Gastroesophageal sphincter (tissue), 4 donors: ENCODE data around the gene BYSL. TPM values are rescaled to one million over a fixed set of nuclear protein-coding genes. Genes with fewer than 3 reads are reported as not detected.

Experiments
- ATAC-seq: fragments of 150-250 bp; one replicate; pipeline ENCODE4 v1.9.1; 2016; ENCODE audit warnings: mild to moderate bottlenecking, moderate library complexity
- H3K27ac ChIP-seq, 4 donors: fragments of 200-600 bp; sonication (generic) in 3 of 4; 1 replicate in 3 of 4; 2 replicates in 1 of 4; pipeline ENCODE4 v1.5.1; 2016 to 2019
- H3K27me3 ChIP-seq: fragments of 200-600 bp; sonication (generic); one replicate; pipeline ENCODE4 v1.5.1; 2019
- H3K36me3 ChIP-seq, 2 donors: fragments of 200-600 bp; sonication (generic); one replicate each; pipeline ENCODE4 v1.5.1; 2019; ENCODE audit warnings: control low read depth in 1 of 2
- H3K4me1 ChIP-seq, 3 donors: fragments of 200-600 bp; sonication (generic); 1 replicate in 2 of 3; 2 replicates in 1 of 3; pipeline ENCODE4 v1.5.1; 2016 to 2019; ENCODE audit warnings: control low read depth in 2 of 3
- H3K4me3 ChIP-seq, 2 donors: fragments of 200-600 bp; sonication (generic); one replicate each; pipeline ENCODE4 v1.5.1; 2019; ENCODE audit warnings: mild to moderate bottlenecking in 1 of 2, moderate library complexity in 1 of 2
- H3K9me3 ChIP-seq, 3 donors: fragments of 200-600 bp; sonication (generic); one replicate each; pipeline ENCODE4 v1.5.1; 2017 to 2019; ENCODE audit warnings: control low read depth in 2 of 3
- CTCF ChIP-seq, 4 experiments: fragments of 200-600 bp in 2 of 4; fragments of 450-650 bp in 2 of 4; sonication (generic) in 1 of 4; IDR thresholded peaks; one replicate each; pipeline ENCODE4 v1.5.1; 2017 to 2019; ENCODE audit warnings: antibody characterized with exemption in 4 of 4, mild to moderate bottlenecking in 2 of 4, moderate library complexity in 2 of 4
- EP300 ChIP-seq: sonication (generic); formaldehyde crosslinking; IDR thresholded peaks from one replicate; pipeline ENCODE4 v1.6.1; 2017; ENCODE audit warnings: antibody characterized with exemption, mild to moderate bottlenecking
- POLR2A ChIP-seq, 2 donors: fragments of 450-650 bp; IDR thresholded peaks; one replicate each; pipeline ENCODE4 v1.6.1; 2017; ENCODE audit warnings: antibody characterized with exemption in 2 of 2, mild to moderate bottlenecking in 2 of 2, moderate library complexity in 1 of 2
- POLR2AphosphoS5 ChIP-seq: sonication (generic); formaldehyde crosslinking; IDR thresholded peaks from one replicate; pipeline ENCODE4 v1.6.1; 2017; ENCODE audit warnings: antibody characterized with exemption
- WGBS, 2 donors: methylation state at CpG; one replicate each; pipeline ENCODE4 v1.1.5; 2018; ENCODE audit warnings: low coverage in 1 of 2; 5-methylcytosine and 5-hydroxymethylcytosine counted together
- total RNA-seq, 4 donors: library from RNA; depleted of rRNA; stranded (reverse); fragments of >200 nt; gene quantifications; one replicate each; pipeline ENCODE4 v1.1.0, GENCODE V29; 2016

BYSL gene
- total RNA-seq, 4 donors from 2014 or later: 7.2 to 10.3 (median 8.3) TPM

GRCh38 chr6:41943456-41943855, 22.2 kb downstream of the BYSL start:
- H3K9me3 ChIP-seq: no peaks in the 10 kb centered on the region
- no peaks in the 10 kb centered on the region for H3K27me3 ChIP-seq
- H3K4me1 ChIP-seq: peaks cover 2 to 38% (median 27%) of the 10 kb centered on the region in 3 donors
- TF ChIP-seq EP300 (no peak), CTCF (IDR thresholded peaks at IDR 0.05) (no peak), POLR2A (IDR thresholded peaks at IDR 0.05) (no peak), POLR2AphosphoS5 (no peak)
- H3K36me3 ChIP-seq: no peaks in the 10 kb centered on the region
- ATAC-seq: no peak
- no peak overlapping the region for H3K4me3 ChIP-seq
- H3K27ac ChIP-seq: no peak overlapping the region

DNA sequence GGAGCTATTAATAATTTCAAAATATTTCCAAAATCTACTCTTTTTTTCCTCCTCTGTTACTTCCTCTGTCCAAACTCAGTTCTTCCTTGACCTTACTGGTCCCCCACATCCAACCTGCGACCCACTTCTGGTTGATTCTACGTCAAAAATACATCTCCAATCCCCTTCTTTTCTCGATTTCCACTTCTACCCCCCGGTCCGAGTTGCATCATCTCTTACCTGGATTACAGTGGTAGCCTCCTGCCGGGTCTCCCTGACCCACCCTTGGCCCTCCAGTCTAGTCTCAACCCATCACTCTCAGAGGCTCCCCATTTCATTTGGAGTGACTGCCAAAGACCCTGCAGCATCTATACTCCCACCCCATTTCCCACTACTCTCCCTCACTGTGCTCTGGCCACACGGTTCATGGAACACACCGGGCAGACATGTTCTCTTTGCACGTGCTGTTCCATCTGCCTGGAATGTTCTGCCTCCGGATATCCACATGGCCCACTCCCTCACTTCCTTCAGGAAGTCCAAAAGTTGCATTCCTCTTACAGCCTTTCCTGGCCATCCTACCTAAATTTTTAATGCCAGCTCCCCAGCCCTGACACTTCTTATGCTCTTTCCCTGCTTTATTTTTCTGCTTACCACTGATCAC, 26.4 kb downstream of the BYSL start:
- WGBS, 2 donors: 81 to 82% methylated on average over 10 of the region's 10 CpGs
- Histone ChIP-seq H3K4me1 (no peaks in the 10 kb centered on the region), H3K36me3 (peaks cover 0 to 4% of the 10 kb centered on the region in 2 donors), H3K9me3 (no peaks in the 10 kb centered on the region), H3K27me3 (no peaks in the 10 kb centered on the region), H3K27ac (no peak overlapping the region), H3K4me3 (no peak overlapping the region)
- no peak for ATAC-seq
- TF ChIP-seq POLR2AphosphoS5: no peak
- no peak for TF ChIP-seq CTCF (IDR thresholded peaks at IDR 0.05)
- no peak for TF ChIP-seq EP300
- TF ChIP-seq POLR2A (IDR thresholded peaks at IDR 0.05): no peak

DNA sequence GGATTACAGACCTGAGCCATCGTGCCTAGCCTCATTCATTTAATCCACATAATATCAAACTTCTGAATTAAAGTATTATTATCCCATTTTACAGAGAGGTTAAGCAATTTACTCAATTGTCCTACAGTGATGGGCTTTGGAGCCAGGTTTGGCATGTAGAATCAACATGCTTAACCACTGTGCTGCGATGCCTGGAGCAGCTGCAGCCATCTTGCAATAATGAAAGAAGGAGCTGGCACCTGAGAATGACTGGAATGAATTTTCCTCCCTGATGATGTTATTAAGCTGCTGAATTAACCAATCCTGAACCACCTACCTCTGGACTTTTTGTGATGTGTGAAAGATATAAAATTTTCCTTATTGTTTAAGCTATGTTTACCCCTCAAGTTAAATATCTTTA, 33.4 kb downstream of the BYSL start:
- no peak overlapping the region for H3K4me3 ChIP-seq
- no peaks in the 10 kb centered on the region for H3K27me3 ChIP-seq
- H3K27ac ChIP-seq: no peak overlapping the region
- ATAC-seq: no peak
- H3K9me3 ChIP-seq: no peaks in the 10 kb centered on the region
- H3K36me3 ChIP-seq: peaks cover 0 to 4% of the 10 kb centered on the region in 2 donors
- H3K4me1 ChIP-seq: no peaks in the 10 kb centered on the region
- TF ChIP-seq CTCF (IDR thresholded peaks at IDR 0.05) (no peak), POLR2A (IDR thresholded peaks at IDR 0.05) (no peak), EP300 (no peak), POLR2AphosphoS5 (no peak)
- WGBS, 2 donors: 94 to 100% methylated on average over 2 of the region's 2 CpGs

DNA sequence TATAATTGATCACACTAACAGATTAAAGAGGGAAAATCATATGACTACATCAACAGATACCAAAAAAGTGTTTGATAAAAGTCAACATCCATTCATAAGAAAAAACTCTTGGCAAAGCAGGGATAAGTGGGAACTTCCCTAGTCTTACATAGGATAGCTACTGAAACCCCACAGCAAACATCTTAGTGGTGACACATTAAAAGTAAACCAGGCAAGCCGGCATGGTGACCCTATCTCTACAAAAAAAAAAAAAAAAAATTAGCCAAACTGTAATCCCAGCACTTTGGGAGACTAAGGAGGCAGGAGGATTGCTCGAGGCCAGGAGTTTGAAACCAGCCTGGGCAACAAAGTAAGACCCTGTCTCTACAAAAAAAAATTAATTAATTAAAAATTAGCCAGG, 34.1 kb downstream of the BYSL start:
- H3K27me3 ChIP-seq: no peaks in the 10 kb centered on the region
- H3K4me1 ChIP-seq: no peaks in the 10 kb centered on the region
- TF ChIP-seq CTCF (IDR thresholded peaks at IDR 0.05) (no peak), POLR2AphosphoS5 (no peak), POLR2A (IDR thresholded peaks at IDR 0.05) (no peak), EP300 (no peak)
- ATAC-seq: no peak
- H3K36me3 ChIP-seq: peaks cover 0 to 4% of the 10 kb centered on the region in 2 donors
- no peaks in the 10 kb centered on the region for H3K9me3 ChIP-seq
- 82 to 94% methylated on average over 2 of the region's 2 CpGs for WGBS, 2 donors
- no peak overlapping the region for H3K27ac ChIP-seq
- no peak overlapping the region for H3K4me3 ChIP-seq

DNA sequence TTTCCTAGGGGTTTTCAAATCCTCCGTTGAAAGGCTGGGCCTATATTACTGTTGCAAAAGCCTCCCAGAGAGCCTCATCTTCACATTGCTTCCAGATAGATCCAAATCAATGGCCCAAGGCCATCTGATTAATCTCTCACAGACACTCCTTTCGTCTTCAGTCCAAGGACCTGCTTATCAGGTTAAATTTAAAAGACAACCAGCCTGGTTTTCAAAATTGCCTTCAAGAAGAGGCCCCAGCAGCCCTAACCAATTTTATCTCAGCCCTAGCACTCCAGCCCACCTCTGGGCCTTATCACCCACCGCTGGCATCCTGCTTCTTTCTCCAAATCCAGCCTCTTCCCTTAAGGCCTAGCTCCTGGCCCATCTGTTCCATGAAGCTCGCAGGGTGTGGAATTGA, 35.8 kb downstream of the BYSL start:
- Histone ChIP-seq H3K27ac (no peak overlapping the region), H3K4me1 (no peaks in the 10 kb centered on the region), H3K9me3 (no peaks in the 10 kb centered on the region), H3K27me3 (no peaks in the 10 kb centered on the region), H3K4me3 (no peak overlapping the region), H3K36me3 (no peaks in the 10 kb centered on the region)
- TF ChIP-seq CTCF (IDR thresholded peaks at IDR 0.05): no peak
- no peak for TF ChIP-seq EP300
- TF ChIP-seq POLR2AphosphoS5: no peak
- TF ChIP-seq POLR2A (IDR thresholded peaks at IDR 0.05): no peak
- no peak for ATAC-seq
- WGBS, 2 donors: 79 to 86% methylated on average over 2 to 3 of the region's 4 CpGs
